DOHH2 (cell line): ENCODE measurements around the gene ZNF398.

Source experiments
- H3F3A ChIP-seq: fragments of 200-600 bp; sonication (generic), shearing (Covaris generic); 2 replicates; pipeline ENCODE4 v1.6.0; 2016; ENCODE audit warnings: antibody characterized with exemption, mild to moderate bottlenecking; ENCODE audit not compliant: control insufficient read depth, insufficient read depth
- H3K27ac ChIP-seq: fragments of 200-600 bp; sonication (generic); 2 replicates; pipeline ENCODE4 v1.5.1; 2014; ENCODE audit warnings: low read depth, mild to moderate bottlenecking, low read length, moderate library complexity
- H3K27me3 ChIP-seq: fragments of 200-600 bp; sonication (generic); 2 replicates; pipeline ENCODE4 v1.6.1; 2014; ENCODE audit warnings: mild to moderate bottlenecking, low read length, mixed read lengths; ENCODE audit not compliant: control insufficient read depth
- H3K36me3 ChIP-seq: fragments of 200-600 bp; sonication (generic); 2 replicates; pipeline ENCODE4 v1.6.1; 2014; ENCODE audit warnings: mild to moderate bottlenecking, low read length, moderate library complexity, mixed read lengths; ENCODE audit not compliant: control insufficient read depth
- H3K4me1 ChIP-seq: fragments of 200-600 bp; sonication (generic); 2 replicates; pipeline ENCODE4 v1.6.1; 2014; ENCODE audit warnings: mild to moderate bottlenecking, low read length, mixed read lengths; ENCODE audit not compliant: control insufficient read depth
- H3K4me2 ChIP-seq: fragments of 200-600 bp; sonication (generic); 2 replicates; pipeline ENCODE4 v1.6.0; 2014; ENCODE audit warnings: mild to moderate bottlenecking, low read length, moderate library complexity
- H3K4me3 ChIP-seq: fragments of 200-600 bp; sonication (generic); 2 replicates; pipeline ENCODE4 v1.5.1; 2014; ENCODE audit warnings: mild to moderate bottlenecking, low read length, mixed read lengths
- H3K79me2 ChIP-seq: fragments of 200-600 bp; sonication (generic); 2 replicates; pipeline ENCODE4 v1.6.1; 2014; ENCODE audit warnings: mild to moderate bottlenecking, low read length, mixed read lengths; ENCODE audit not compliant: control insufficient read depth
- H3K9me2 ChIP-seq: fragments of 200-600 bp; sonication (generic); replicated peaks from 2 replicates; pipeline ENCODE4 v1.6.1; 2014; ENCODE audit warnings: mild to moderate bottlenecking, low read length, mixed read lengths; ENCODE audit not compliant: control insufficient read depth
- H3K9me3 ChIP-seq: fragments of 200-600 bp; sonication (generic); 2 replicates; pipeline ENCODE4 v1.6.1; 2014; ENCODE audit warnings: antibody characterized with exemption, low read length, mixed read lengths; ENCODE audit not compliant: control insufficient read depth, insufficient read depth
- H4K20me1 ChIP-seq: fragments of 200-600 bp; sonication (generic); 2 replicates; pipeline ENCODE4 v1.6.0; 2014; ENCODE audit warnings: low read depth, mild to moderate bottlenecking, antibody characterized with exemption, low read length, moderate library complexity; ENCODE audit not compliant: control insufficient read depth, insufficient read depth
- CTCF ChIP-seq: fragments of 200-600 bp; sonication (generic); IDR thresholded peaks from one replicate; pipeline ENCODE4 v1.5.1; 2014; ENCODE audit warnings: antibody characterized with exemption, mild to moderate bottlenecking, low read depth, low read length; ENCODE audit not compliant: poor library complexity, severe bottlenecking
- EZH2phosphoT487 ChIP-seq: fragments of 200-600 bp; sonication (generic); IDR thresholded peaks from 2 replicates; pipeline ENCODE4 v1.6.1; 2017; ENCODE audit warnings: borderline replicate concordance, mild to moderate bottlenecking, antibody characterized with exemption, low read length, moderate library complexity, mixed read lengths

Gene ZNF398

GRCh38 chr7:149104749-149105148 is 42.5 kb upstream of the ZNF398 start:
- Histone ChIP-seq H3K36me3 (no peaks in the 10 kb centered on the region), H4K20me1 (no peaks in the 10 kb centered on the region), H3K4me3 (no peak overlapping the region), H3K79me2 (no peaks in the 10 kb centered on the region), H3K27ac (no peak overlapping the region), H3F3A (no peaks in the 10 kb centered on the region), H3K9me3 (no peaks in the 10 kb centered on the region), H3K27me3 (peaks cover 3% of the 10 kb centered on the region; the same call in 1 of the 2 replicates), H3K9me2 (no peaks in the 10 kb centered on the region), H3K4me1 (no peaks in the 10 kb centered on the region), H3K4me2 (no peak overlapping the region)
- TF ChIP-seq EZH2phosphoT487 (no peak), CTCF (no peak)

- Histone ChIP-seq H3K27ac (no peak overlapping the region), H3K4me2 (no peak overlapping the region), H3K9me2 (no peaks in the 10 kb centered on the region), H3K36me3 (no peaks in the 10 kb centered on the region), H3K27me3 (no peaks in the 10 kb centered on the region), H4K20me1 (no peaks in the 10 kb centered on the region), H3K4me3 (no peak overlapping the region), H3K79me2 (no peaks in the 10 kb centered on the region), H3K9me3 (no peaks in the 10 kb centered on the region), H3K4me1 (no peaks in the 10 kb centered on the region), H3F3A (no peaks in the 10 kb centered on the region)
- TF ChIP-seq CTCF (no peak), EZH2phosphoT487 (no peak)
Measured at GRCh38 chr7:149109969-149110368, 37.3 kb upstream of the ZNF398 start.

GRCh38 chr7:149125189-149125862 is 21.9 kb upstream of the ZNF398 start:
- Histone ChIP-seq H4K20me1 (no peaks in the 10 kb centered on the region), H3K27me3 (no peaks in the 10 kb centered on the region), H3K4me3 (peak overlapping the region; percentile 79), H3F3A (peaks cover 14% of the 10 kb centered on the region), H3K9me3 (peaks cover 3% of the 10 kb centered on the region), H3K36me3 (peaks cover 42% of the 10 kb centered on the region), H3K4me2 (peak overlapping the region; percentile 86), H3K4me1 (peaks cover 17% of the 10 kb centered on the region), H3K9me2 (no peaks in the 10 kb centered on the region), H3K79me2 (peaks cover 45% of the 10 kb centered on the region), H3K27ac (peak overlapping the region; percentile 86)
- TF ChIP-seq CTCF (no peak), EZH2phosphoT487 (no peak)
